DND-41 (cell line): ENCODE data around the gene MRPS14.

Experiments
- CTCF ChIP-seq: IDR thresholded peaks from 2 replicates; pipeline ENCODE4 v1.5.1; 2012; ENCODE audit warnings: borderline replicate concordance, low read length, moderate library complexity, mild to moderate bottlenecking; ENCODE audit not compliant: poor library complexity, severe bottlenecking; ENCODE audit errors: extremely low read depth
- EZH2 ChIP-seq: IDR thresholded peaks from 3 replicates; pipeline ENCODE4 v1.6.1; 2012; ENCODE audit warnings: borderline replicate concordance, low read depth, mild to moderate bottlenecking, moderate library complexity, low read length, inconsistent platforms; ENCODE audit not compliant: severe bottlenecking

GRCh38 chr1:175023043-175023921 is at the start of gene MRPS14:
- TF ChIP-seq CTCF, result no peak
- no peak for TF ChIP-seq EZH2
